HepG2 (cell line): Measurements from ENCODE around the gene AARS1.

Source experiments
- DDIT3 ChIP-seq: sonication (generic); formaldehyde crosslinking; IDR thresholded peaks from 2 replicates; pipeline ENCODE4 v1.4.0; 2020; ENCODE audit warnings: mild to moderate bottlenecking, missing genetic modification reagents
- MED1 ChIP-seq: sonication (generic); formaldehyde crosslinking; IDR thresholded peaks from 2 replicates; pipeline ENCODE4 v1.4.0; 2020; ENCODE audit warnings: missing genetic modification reagents
- PHF20 ChIP-seq: sonication (generic); formaldehyde crosslinking; IDR thresholded peaks from 2 replicates; pipeline ENCODE4 v1.5.0; 2020; ENCODE audit warnings: mild to moderate bottlenecking, missing genetic modification reagents
- SP1 ChIP-seq, 2 experiments: fragments of 450-650 bp in 1 of 2; sonication (generic) in 1 of 2; formaldehyde crosslinking in 1 of 2; IDR thresholded peaks; 2 replicates each; pipeline versions ENCODE4 v1.4.0 to v1.6.1; 2016 to 2020; ENCODE audit warnings: missing genetic modification reagents in 1 of 2
- U2AF2 ChIP-seq: fragments of 200-400 bp; formaldehyde crosslinking; IDR thresholded peaks from 2 replicates; pipeline ENCODE4 v1.6.1; 2017; ENCODE audit warnings: low read depth, mild to moderate bottlenecking, low read length
- ZNF792 ChIP-seq: IDR thresholded peaks from 2 replicates; pipeline ENCODE4 v1.6.1; 2016
- TF ChIP-seq, protein P1 (sequence below): sonication (generic); formaldehyde crosslinking; IDR thresholded peaks from 2 replicates; pipeline ENCODE4 v1.5.0; 2020; ENCODE audit warnings: mild to moderate bottlenecking, missing genetic modification reagents, moderate library complexity
- TF ChIP-seq, protein P2 (sequence below): IDR thresholded peaks from 2 replicates; pipeline ENCODE4 v1.6.1; 2016; ENCODE audit warnings: low read depth, missing genetic modification reagents, missing compliant biosample characterization

- TF ChIP-seq, protein P1, sequence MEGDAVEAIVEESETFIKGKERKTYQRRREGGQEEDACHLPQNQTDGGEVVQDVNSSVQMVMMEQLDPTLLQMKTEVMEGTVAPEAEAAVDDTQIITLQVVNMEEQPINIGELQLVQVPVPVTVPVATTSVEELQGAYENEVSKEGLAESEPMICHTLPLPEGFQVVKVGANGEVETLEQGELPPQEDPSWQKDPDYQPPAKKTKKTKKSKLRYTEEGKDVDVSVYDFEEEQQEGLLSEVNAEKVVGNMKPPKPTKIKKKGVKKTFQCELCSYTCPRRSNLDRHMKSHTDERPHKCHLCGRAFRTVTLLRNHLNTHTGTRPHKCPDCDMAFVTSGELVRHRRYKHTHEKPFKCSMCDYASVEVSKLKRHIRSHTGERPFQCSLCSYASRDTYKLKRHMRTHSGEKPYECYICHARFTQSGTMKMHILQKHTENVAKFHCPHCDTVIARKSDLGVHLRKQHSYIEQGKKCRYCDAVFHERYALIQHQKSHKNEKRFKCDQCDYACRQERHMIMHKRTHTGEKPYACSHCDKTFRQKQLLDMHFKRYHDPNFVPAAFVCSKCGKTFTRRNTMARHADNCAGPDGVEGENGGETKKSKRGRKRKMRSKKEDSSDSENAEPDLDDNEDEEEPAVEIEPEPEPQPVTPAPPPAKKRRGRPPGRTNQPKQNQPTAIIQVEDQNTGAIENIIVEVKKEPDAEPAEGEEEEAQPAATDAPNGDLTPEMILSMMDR (CRISPR knock-in tag) = no peak
- TF ChIP-seq ZNF792 (CRISPR knock-in tag) (no peak), U2AF2 (no peak), SP1 (IDR thresholded peaks at IDR 0.05) (no peak), SP1 (CRISPR knock-in tag; IDR thresholded peaks at IDR 0.05) (no peak), MED1 (CRISPR knock-in tag) (no peak), PHF20 (CRISPR knock-in tag) (no peak), DDIT3 (CRISPR knock-in tag) (no peak)
- TF ChIP-seq, protein P2, sequence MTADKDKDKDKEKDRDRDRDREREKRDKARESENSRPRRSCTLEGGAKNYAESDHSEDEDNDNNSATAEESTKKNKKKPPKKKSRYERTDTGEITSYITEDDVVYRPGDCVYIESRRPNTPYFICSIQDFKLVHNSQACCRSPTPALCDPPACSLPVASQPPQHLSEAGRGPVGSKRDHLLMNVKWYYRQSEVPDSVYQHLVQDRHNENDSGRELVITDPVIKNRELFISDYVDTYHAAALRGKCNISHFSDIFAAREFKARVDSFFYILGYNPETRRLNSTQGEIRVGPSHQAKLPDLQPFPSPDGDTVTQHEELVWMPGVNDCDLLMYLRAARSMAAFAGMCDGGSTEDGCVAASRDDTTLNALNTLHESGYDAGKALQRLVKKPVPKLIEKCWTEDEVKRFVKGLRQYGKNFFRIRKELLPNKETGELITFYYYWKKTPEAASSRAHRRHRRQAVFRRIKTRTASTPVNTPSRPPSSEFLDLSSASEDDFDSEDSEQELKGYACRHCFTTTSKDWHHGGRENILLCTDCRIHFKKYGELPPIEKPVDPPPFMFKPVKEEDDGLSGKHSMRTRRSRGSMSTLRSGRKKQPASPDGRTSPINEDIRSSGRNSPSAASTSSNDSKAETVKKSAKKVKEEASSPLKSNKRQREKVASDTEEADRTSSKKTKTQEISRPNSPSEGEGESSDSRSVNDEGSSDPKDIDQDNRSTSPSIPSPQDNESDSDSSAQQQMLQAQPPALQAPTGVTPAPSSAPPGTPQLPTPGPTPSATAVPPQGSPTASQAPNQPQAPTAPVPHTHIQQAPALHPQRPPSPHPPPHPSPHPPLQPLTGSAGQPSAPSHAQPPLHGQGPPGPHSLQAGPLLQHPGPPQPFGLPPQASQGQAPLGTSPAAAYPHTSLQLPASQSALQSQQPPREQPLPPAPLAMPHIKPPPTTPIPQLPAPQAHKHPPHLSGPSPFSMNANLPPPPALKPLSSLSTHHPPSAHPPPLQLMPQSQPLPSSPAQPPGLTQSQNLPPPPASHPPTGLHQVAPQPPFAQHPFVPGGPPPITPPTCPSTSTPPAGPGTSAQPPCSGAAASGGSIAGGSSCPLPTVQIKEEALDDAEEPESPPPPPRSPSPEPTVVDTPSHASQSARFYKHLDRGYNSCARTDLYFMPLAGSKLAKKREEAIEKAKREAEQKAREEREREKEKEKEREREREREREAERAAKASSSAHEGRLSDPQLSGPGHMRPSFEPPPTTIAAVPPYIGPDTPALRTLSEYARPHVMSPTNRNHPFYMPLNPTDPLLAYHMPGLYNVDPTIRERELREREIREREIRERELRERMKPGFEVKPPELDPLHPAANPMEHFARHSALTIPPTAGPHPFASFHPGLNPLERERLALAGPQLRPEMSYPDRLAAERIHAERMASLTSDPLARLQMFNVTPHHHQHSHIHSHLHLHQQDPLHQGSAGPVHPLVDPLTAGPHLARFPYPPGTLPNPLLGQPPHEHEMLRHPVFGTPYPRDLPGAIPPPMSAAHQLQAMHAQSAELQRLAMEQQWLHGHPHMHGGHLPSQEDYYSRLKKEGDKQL (CRISPR knock-in tag) = no peak
These were observed 35.9 kb upstream of the AARS1 start for GRCh38 chr16:70324998-70325747.
